Heart left ventricle (tissue), 13 donors: ENCODE measurements around the gene TMEM170B.

Experiments
- POLR2A ChIP-seq, 2 donors: fragments of 450-650 bp; IDR thresholded peaks; one replicate each; pipeline ENCODE4 v1.6.1; 2017; ENCODE audit warnings: antibody characterized with exemption in 2 of 2, mild to moderate bottlenecking in 2 of 2, moderate library complexity in 2 of 2
- TF ChIP-seq, protein P1 (sequence below), 12 donors: fragments of 200-600 bp; sonication (generic) in 4 of 12; IDR thresholded peaks; one replicate each; pipeline versions ENCODE4 v1.5.0 to v1.8.0; 2018 to 2022; ENCODE audit warnings: antibody characterized with exemption in 12 of 12, mild to moderate bottlenecking in 5 of 12
- donor health status: ischemic (EF 13 %, LVEDD 7.1; RV severe dilation, severe dysfunction).
- donor health status: DM: no; HTN: yes; CAD: no.
- donor health status: DM: no; HTN: no; CAD: no.
- donor health status: ischemic (EF 25% LVEDD 6.9; RV normal size, moderate dysfunction).
- donor health status: ischemic (EF 25% LVEDD 5.7; RV mildly dilated, moderate dysfunction).
- donor health status: ischemic (EF 35%, LVEDD 5.7; RV mildly dilated, moderate dysfunction).
- donor health status: nonischemic (EF 11% LVEDD 7.7; RV severe dilation, severe dysfunction).
- donor health status: DM: yes; HTN: yes; CAD: no.
- donor health status: PGD.
- donor health status: ischemic (EF 29% LVEDD 5.4; RV normal size, mild dysfunction).
- donor health status: nonischemic (EF 23%, LVEDD 6.1; RV moderate dilation, normal function).

DNA sequence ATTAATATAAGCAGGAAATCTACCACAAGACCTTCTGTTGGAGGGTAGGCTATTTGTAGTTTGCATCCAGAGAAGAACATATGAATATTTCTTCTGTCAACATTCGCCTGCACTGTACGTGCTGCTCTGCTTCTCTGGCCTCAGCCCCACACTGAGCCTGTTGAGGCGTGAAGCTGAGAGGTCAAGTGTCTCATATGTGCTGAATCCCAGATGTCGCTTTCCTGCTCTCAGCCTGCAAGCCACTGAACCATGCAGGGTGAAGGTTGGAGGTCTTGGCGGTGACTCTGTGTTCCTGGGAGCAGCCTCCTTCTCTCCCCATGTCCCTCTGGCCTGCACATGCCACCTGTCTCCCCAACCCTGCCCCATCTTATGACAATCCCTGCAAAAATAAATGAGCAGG lies 83.6 kb downstream of the TMEM170B start:
- TF ChIP-seq, protein P1, sequence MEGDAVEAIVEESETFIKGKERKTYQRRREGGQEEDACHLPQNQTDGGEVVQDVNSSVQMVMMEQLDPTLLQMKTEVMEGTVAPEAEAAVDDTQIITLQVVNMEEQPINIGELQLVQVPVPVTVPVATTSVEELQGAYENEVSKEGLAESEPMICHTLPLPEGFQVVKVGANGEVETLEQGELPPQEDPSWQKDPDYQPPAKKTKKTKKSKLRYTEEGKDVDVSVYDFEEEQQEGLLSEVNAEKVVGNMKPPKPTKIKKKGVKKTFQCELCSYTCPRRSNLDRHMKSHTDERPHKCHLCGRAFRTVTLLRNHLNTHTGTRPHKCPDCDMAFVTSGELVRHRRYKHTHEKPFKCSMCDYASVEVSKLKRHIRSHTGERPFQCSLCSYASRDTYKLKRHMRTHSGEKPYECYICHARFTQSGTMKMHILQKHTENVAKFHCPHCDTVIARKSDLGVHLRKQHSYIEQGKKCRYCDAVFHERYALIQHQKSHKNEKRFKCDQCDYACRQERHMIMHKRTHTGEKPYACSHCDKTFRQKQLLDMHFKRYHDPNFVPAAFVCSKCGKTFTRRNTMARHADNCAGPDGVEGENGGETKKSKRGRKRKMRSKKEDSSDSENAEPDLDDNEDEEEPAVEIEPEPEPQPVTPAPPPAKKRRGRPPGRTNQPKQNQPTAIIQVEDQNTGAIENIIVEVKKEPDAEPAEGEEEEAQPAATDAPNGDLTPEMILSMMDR (IDR thresholded peaks at IDR 0.05): no peak
- no peak for TF ChIP-seq POLR2A (IDR thresholded peaks at IDR 0.05)
